GM12878 (cell line): Measurements from ENCODE around the gene IRX4. TPM values are rescaled to one million over a fixed set of nuclear protein-coding genes. Genes with fewer than 3 reads are reported as not detected.

Experiments
- BCL11A ChIP-seq: IDR thresholded peaks from 2 replicates; pipeline ENCODE4 v1.6.1; 2011; ENCODE audit warnings: low read depth, low read length
- FOXM1 ChIP-seq: IDR thresholded peaks from 2 replicates; pipeline ENCODE4 v1.6.1; 2012; ENCODE audit warnings: low read depth, mild to moderate bottlenecking, inconsistent platforms, low read length, moderate library complexity
- GATAD2B ChIP-seq: fragments of 450-650 bp; conservative IDR thresholded peaks from 2 replicates; pipeline ENCODE4 v1.6.1; 2017; ENCODE audit warnings: low read depth, mild to moderate bottlenecking, moderate library complexity
- STAT3 ChIP-seq: IDR thresholded peaks from 2 replicates; pipeline ENCODE4 v1.6.1; 2011; ENCODE audit warnings: low read depth, low read length, improper control_type of control experiment
- TAF1 ChIP-seq: IDR thresholded peaks from 2 replicates; pipeline ENCODE4 v1.6.1; 2011; ENCODE audit warnings: mild to moderate bottlenecking, low read depth, low read length, borderline replicate concordance
- polyA plus RNA-seq, 11 experiments: library from polyadenylated mRNA; depleted of rRNA in 4 of 11; unstranded in 6 of 11; stranded (reverse) in 5 of 11; fragments of >200 nt; fragmentation: Nextera tagmentation in 4 of 11; fragmentation: Illumina TruSeq in 1 of 11; extraction: Ambion mirVana in 4 of 11; extraction: Trizol in 1 of 11; gene quantifications; 1 replicate in 1 of 11; 2 replicates in 10 of 11; pipeline versions ENCODE4 v1.2.1 to v1.2.3, GENCODE V29; 2011 to 2016; ENCODE audit warnings: inconsistent platforms in 2 of 11, missing spikeins in 2 of 11, low read depth in 1 of 11
- total RNA-seq, 4 experiments: library from RNA; depleted of rRNA in 3 of 4; stranded (reverse); fragments of >200 nt in 3 of 4; fragmentation: Illumina TruSeq in 1 of 4; extraction: Trizol in 1 of 4; gene quantifications; 2 replicates each; pipeline versions ENCODE4 v1.2.1 to v1.2.3, GENCODE V29; 2013 to 2021
- TF ChIP-seq, protein P1 (sequence below): IDR thresholded peaks from 2 replicates; pipeline ENCODE4 v1.6.1; 2012; ENCODE audit warnings: low read depth, low read length, improper control_type of control experiment
- TF ChIP-seq, protein P2 (sequence below): fragments of 450-650 bp; IDR thresholded peaks from 2 replicates; pipeline ENCODE4 v1.6.1; 2017; ENCODE audit warnings: mild to moderate bottlenecking, moderate library complexity
- TF ChIP-seq, protein P3 (sequence below): fragments of 150-350 bp; IDR thresholded peaks from 2 replicates; pipeline ENCODE4 v1.6.1; 2016; ENCODE audit warnings: low read depth, low read length
- TF ChIP-seq, protein P4 (sequence below): fragments of 450-650 bp; IDR thresholded peaks from 2 replicates; pipeline ENCODE4 v1.6.1; 2017; ENCODE audit warnings: mild to moderate bottlenecking

The IRX4 gene
- total and polyA plus RNA-seq, 10 of the 15 experiments (the other 5 are each of a cell fraction or from before 2014, with no cell fraction given) = not detected

DNA sequence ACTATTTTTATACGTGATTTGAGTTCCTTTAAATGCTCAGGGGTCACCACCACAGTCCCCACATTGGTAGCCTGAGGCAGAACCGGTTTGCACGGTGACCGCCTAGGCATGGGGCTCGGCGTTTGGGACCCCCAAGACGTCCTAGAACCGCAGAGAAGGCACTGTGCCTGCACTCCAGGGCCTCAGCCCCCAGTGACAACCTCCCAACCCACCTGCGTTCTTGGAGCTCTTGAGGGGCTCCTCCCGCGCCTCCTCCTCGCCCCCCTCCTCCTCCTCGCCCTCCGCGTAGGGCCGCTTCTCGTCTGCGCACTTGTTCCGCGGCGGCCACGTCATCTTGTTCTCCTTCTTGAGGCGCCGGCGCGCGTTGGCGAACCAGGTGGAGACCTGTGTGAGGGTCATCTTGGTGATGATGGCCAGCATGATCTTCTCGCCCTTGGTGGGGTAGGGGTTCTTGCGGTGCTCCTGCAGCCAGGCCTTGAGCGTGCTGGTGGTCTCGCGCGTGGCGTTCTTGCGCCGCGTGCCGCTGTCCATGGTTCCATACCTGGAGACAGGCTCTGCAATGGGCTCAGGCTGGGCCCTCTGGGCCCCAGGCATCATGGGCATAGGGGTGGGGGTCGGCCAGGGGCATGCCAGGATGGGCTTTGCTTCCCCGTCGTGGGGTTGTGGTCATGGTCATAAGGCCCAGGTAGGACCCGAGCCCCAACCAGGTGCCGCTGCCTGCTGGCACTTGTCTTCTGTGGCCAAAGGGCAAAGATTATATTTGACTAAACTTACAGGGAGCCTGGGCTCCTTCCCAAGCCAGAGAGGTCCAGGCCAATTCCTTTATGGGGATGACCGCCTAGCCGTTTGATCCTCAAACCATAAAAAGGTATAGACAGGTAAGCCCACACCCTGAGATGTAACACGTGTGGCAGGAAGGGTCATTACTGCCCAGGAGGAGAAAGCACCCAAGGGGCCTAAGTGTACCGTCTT, 3.1 kb downstream of the IRX4 start (continued):
- no peak for TF ChIP-seq BCL11A
- TF ChIP-seq, protein P1, sequence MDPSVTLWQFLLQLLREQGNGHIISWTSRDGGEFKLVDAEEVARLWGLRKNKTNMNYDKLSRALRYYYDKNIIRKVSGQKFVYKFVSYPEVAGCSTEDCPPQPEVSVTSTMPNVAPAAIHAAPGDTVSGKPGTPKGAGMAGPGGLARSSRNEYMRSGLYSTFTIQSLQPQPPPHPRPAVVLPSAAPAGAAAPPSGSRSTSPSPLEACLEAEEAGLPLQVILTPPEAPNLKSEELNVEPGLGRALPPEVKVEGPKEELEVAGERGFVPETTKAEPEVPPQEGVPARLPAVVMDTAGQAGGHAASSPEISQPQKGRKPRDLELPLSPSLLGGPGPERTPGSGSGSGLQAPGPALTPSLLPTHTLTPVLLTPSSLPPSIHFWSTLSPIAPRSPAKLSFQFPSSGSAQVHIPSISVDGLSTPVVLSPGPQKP = no peak
- TF ChIP-seq, protein P2, sequence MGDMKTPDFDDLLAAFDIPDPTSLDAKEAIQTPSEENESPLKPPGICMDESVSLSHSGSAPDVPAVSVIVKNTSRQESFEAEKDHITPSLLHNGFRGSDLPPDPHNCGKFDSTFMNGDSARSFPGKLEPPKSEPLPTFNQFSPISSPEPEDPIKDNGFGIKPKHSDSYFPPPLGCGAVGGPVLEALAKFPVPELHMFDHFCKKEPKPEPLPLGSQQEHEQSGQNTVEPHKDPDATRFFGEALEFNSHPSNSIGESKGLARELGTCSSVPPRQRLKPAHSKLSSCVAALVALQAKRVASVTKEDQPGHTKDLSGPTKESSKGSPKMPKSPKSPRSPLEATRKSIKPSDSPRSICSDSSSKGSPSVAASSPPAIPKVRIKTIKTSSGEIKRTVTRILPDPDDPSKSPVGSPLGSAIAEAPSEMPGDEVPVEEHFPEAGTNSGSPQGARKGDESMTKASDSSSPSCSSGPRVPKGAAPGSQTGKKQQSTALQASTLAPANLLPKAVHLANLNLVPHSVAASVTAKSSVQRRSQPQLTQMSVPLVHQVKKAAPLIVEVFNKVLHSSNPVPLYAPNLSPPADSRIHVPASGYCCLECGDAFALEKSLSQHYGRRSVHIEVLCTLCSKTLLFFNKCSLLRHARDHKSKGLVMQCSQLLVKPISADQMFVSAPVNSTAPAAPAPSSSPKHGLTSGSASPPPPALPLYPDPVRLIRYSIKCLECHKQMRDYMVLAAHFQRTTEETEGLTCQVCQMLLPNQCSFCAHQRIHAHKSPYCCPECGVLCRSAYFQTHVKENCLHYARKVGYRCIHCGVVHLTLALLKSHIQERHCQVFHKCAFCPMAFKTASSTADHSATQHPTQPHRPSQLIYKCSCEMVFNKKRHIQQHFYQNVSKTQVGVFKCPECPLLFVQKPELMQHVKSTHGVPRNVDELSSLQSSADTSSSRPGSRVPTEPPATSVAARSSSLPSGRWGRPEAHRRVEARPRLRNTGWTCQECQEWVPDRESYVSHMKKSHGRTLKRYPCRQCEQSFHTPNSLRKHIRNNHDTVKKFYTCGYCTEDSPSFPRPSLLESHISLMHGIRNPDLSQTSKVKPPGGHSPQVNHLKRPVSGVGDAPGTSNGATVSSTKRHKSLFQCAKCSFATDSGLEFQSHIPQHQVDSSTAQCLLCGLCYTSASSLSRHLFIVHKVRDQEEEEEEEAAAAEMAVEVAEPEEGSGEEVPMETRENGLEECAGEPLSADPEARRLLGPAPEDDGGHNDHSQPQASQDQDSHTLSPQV = no peak
- TF ChIP-seq, protein P3, sequence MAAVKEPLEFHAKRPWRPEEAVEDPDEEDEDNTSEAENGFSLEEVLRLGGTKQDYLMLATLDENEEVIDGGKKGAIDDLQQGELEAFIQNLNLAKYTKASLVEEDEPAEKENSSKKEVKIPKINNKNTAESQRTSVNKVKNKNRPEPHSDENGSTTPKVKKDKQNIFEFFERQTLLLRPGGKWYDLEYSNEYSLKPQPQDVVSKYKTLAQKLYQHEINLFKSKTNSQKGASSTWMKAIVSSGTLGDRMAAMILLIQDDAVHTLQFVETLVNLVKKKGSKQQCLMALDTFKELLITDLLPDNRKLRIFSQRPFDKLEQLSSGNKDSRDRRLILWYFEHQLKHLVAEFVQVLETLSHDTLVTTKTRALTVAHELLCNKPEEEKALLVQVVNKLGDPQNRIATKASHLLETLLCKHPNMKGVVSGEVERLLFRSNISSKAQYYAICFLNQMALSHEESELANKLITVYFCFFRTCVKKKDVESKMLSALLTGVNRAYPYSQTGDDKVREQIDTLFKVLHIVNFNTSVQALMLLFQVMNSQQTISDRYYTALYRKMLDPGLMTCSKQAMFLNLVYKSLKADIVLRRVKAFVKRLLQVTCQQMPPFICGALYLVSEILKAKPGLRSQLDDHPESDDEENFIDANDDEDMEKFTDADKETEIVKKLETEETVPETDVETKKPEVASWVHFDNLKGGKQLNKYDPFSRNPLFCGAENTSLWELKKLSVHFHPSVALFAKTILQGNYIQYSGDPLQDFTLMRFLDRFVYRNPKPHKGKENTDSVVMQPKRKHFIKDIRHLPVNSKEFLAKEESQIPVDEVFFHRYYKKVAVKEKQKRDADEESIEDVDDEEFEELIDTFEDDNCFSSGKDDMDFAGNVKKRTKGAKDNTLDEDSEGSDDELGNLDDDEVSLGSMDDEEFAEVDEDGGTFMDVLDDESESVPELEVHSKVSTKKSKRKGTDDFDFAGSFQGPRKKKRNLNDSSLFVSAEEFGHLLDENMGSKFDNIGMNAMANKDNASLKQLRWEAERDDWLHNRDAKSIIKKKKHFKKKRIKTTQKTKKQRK = no peak
- TF ChIP-seq, protein P4, sequence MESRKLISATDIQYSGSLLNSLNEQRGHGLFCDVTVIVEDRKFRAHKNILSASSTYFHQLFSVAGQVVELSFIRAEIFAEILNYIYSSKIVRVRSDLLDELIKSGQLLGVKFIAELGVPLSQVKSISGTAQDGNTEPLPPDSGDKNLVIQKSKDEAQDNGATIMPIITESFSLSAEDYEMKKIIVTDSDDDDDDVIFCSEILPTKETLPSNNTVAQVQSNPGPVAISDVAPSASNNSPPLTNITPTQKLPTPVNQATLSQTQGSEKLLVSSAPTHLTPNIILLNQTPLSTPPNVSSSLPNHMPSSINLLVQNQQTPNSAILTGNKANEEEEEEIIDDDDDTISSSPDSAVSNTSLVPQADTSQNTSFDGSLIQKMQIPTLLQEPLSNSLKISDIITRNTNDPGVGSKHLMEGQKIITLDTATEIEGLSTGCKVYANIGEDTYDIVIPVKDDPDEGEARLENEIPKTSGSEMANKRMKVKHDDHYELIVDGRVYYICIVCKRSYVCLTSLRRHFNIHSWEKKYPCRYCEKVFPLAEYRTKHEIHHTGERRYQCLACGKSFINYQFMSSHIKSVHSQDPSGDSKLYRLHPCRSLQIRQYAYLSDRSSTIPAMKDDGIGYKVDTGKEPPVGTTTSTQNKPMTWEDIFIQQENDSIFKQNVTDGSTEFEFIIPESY = no peak
- no peak for TF ChIP-seq TAF1
- no peak for TF ChIP-seq FOXM1
- no peak for TF ChIP-seq GATAD2B
- TF ChIP-seq STAT3 = no peak
